ENCODE data around the gene DDX39B.
"Not testable (repeated sequence)": the region's sequence is repeated elsewhere in the genome, so short reads cannot be mapped to it uniquely, and the experiment has no call there.

Gene DDX39B

GRCh38 chr6:31525932-31526591 is 15.7 kb downstream of the DDX39B start:
- no peak for DNase-seq

DNA sequence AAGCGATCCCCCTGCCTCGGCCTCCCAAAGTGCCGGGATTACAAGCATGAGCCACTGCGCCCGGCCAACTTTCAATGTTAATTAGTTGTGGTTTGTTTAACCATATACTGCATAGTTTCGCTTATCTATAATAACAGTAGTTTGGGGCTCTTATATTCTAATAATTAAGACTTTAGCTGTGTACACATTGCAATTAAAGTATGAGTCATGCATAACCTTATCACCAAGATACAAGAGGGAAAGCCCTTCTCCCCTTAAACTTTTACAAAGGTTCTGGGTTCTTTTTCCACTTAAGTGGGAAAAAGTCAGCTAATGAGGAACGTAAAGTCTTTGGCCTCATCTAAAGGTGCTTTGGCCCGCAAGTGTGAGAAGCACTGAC is 16.3 kb downstream of the DDX39B start:
- DNase-seq: no peak

GRCh38 chr6:31521835-31522234 is 20.0 kb downstream of the DDX39B start:
- DNase-seq: no peak

- no peak for DNase-seq
Observed at GRCh38 chr6:31513456-31514165, 28.2 kb downstream of the DDX39B start.

GRCh38 chr6:31510007-31510406 is 31.8 kb downstream of the DDX39B start:
- no peak for DNase-seq

DNA sequence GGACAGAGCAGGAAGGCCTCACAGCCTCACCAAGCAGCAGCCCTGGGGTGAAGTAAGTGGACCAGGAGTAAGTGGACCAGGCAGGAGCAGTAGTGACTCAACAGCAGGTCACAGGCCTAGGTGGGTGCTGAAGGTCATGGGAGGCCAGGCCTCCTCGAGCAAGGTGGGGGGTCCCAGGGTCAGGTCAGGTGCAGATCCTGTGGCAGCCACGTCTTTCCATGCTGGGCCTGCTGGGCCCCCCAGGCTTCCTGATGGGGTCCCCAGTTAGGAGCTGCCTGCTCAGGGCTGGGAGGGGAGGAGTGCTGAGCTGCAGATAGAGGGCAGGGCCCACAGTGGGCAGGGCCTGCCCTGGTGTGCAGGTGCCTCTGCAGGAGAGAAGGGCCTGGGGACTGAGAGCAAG is 32.8 kb downstream of the DDX39B start:
- not testable (repeated sequence) for DNase-seq

- no peak for DNase-seq
Observed at GRCh38 chr6:31502586-31502985, 39.2 kb downstream of the DDX39B start.

DNA sequence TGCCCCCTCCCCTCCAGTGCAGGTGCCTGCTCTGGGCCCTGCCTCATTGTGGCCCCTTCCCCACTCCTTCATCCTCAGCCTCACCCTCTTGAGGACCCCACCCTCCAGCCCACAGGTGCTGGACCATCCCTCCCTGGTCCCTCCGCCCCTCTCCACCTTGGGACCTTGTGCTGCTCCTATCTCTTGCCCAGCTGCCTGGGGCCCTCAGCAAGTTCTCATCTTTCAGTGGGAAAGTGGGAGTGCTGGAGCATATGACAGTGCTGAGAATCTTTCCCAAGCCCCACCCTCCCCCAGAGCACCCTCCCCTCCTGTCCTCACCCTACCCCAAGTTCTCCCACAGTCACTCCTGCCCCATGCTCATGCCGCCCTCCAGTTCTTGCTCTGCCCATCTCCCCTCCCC is 42.2 kb downstream of the DDX39B start:
- DNase-seq: not testable (repeated sequence)

DNA sequence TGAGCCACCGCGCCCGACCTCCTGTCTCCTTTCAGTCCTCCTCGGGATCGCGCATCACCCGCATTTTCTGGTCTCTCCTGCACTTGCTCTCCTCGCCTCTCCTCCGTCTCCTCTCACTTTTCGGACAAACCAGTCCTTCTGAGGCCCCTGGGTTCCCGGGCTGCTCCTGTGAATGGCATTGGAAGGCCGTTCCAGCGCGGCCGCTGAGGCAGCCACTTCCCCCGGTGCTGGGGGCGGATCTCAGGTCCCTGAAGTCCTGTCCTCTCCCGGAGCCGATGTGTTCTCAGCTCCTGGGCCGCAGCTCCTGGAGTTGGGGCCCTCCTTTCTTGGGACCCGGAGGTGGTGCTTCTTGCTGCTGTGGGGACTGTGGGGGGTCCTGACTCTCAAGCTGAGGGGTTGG is 43.1 kb downstream of the DDX39B start:
- no peak for DNase-seq

- peak; percentile 87 for DNase-seq
Observed at GRCh38 chr6:31497531-31498476, 44.0 kb downstream of the DDX39B start, which contains the start of gene MICB. Gene MICB, plus strand, starts transcription at chr6:31498145. Its CDS starts 49 bp downstream, at chr6:31498194.

DNA sequence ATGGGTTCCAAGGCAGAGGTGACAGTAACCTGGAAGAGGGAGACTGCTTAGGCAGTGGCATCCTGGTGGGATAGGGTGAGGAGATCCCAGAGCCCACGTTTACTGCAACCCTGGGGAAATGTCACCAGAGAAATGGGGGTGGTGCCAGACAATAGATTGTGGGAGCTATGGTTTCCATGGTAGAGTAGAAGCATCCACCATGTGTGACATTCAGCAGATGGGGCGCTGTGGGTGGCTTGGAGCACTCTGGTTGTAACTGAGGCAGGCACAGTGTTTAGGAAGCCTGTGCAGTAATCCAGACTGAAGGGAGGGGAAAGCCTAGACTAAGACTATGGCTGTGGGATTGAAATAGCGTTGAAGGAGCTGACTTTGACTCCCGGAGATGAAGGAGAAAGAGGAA is 45.0 kb downstream of the DDX39B start:
- not testable (repeated sequence) for DNase-seq

DNA sequence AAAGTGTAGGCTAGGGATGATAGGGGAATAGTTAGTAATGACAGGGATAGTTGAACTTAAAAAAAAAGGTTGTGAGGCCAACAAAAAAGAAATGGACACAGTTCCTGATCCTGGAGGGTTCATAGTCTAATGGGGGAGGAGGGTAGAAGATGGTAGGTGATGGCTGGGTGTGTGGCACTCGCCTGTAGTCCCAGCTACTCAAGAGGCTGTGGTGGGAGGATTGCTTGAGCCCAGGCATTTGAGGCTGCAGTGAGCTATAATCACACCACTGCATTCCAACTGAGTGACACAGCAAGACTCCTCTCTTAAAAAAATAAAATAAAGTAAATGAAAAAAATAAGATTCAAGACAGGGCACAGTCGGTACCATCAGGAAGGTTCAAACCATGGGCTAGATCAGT is 46.2 kb downstream of the DDX39B start:
- no peak for DNase-seq

DNA sequence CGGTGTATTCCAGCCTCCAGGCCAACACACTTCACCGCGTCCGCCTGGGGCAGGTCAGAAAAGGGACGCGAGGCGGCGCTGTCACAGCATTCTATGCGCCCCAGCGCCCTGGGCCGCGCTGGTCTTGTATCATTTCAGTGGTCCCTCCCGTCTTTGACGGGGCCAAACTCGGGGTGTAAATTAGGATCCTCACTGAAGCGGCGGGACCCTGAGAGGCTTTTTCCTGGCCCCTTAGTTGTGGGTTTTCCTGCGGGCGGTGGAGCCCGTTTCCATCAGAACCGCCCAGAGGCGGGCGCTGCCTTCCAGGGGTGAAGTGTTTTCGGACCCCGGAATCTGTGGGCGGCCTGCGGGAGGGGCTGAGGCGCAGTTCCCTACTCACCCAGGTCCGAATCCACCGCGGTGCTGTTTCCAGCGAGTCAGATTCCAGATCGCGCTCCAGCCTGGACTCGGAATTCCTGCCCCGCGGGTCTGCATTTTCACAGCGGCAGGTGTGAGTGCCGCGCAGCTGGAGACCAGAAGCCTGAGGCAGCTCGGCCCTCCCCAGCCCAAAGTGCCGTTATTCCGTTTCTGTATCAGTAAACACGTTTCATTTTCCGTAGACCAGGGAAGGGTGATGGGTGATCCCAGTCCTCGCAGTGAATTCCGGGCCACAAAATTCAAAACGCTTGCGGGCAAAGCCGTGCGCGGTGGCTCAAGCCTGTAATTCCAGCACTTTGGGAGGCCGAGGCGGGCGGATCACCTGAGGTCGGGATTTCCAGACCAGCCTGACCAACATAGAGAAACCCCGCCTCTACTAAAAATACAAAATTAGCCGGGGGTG is 47.7 kb downstream of the DDX39B start:
- DNase-seq: peak; percentile 80

DNA sequence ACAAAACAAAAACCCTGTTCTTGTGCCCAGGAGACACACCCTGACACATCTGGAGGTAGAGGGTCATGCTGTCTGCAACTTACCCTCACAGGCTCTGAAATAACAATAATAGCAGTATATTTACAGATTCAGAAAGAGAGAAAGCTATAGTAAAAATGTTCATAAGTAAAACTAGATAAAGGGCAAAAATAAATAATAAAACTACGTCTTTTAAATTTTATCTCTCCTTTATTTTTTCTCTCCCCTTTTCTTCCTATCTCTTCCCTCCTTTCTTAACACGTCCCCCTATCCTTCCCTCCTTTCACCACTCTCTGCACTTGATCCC is 48.3 kb downstream of the DDX39B start:
- not testable (repeated sequence) for DNase-seq

- no peak for DNase-seq
Observed at GRCh38 chr6:31490115-31490873, 51.5 kb downstream of the DDX39B start.

- DNase-seq: no peak
Observed at GRCh38 chr6:31489086-31489485, 52.7 kb downstream of the DDX39B start.

GRCh38 chr6:31487674-31488073 is 54.1 kb downstream of the DDX39B start:
- not testable (repeated sequence) for DNase-seq

DNA sequence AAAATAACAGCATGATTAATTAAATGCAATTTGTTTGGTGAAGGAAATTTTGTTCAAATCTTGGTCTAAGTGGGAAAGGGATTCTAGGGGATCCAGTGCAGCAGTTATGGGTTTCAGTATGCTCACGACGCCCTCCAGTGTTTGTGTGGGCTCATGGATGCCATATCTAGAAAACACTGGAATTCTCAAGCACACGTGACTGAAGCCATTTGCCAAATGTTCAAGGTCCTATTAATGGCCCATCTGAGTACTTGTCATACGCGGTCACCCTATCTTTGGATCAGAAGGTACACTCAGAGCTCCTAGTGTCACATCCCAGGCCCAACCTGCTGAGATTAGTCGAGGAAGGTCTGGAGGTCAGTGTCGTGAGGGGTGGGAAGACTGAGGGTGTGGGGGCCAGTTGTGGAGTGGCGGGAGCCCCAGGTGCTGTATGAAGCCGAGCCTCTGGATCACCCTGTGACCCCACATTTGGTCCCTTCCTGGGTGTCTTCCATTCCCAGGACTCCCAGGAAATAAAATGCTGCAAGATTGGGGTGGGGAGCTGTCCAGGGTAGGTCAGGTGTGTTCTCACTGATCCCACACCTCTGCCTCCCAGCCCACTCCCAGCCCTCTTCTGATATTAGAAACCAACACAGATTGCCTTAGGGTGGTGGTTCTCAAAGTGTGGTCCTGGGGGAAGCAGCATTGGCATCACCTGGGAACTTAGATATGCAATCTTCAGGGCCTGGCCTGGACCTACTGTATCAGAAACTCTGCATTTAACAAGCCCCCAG is 55.6 kb downstream of the DDX39B start:
- not testable (repeated sequence) for DNase-seq

GRCh38 chr6:31485055-31485454 is 56.7 kb downstream of the DDX39B start:
- no peak for DNase-seq

DNA sequence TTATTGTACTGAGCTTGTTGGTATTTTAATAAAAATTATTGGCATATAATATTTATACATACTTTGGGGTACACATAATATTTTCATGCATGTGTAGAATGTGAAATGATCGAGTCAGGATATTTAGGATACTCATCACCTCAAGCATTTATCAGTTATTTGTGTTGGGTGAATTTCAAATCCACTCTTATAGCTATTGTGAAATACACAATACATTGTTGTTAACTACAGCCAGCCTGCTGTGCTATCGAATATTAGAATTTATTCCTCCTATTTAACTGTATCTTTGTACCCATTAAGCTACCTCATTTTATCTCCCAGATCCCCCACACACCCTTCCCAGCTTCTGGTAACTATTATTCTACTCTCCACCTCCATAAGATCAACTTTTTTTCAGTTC is 58.4 kb downstream of the DDX39B start:
- DNase-seq: no peak

DNA sequence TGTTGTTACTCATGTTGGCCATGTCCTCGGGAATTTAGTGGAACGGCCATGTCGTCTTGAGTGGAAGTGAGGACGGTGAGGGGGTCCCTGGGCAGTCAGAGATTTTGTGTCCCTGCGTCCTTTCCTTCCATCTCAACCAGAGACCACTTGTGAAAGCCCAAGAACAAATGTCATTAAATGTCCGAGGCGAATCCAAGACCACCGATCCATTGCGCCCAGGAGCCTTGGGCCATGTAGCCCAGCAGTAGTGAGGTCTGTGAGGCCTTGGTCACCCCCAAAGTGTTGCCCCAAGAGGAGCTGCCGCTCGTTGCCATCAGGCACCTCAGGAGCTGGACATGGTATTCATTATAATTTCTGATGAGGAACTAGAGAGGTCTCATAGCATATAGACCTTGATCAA is 61.2 kb downstream of the DDX39B start:
- DNase-seq: no peak
